ENCODE results near the gene TRAPPC5.

TRAPPC5 gene

DNA sequence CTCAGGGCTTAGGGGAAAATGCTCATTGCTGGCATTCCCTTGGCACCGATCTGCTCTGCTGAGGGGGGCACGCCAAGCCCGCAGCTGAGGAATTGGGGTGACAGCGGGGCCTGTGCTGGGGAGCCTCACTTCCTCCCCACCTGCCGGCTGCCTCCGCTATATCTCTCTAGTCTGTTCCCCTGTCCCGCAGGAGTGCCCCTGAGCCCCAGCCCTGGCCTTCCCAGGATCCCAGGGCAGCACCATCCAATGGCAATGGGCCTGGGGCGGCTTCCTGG is 34.3 kb upstream of the TRAPPC5 start:
- DNase-seq = no peak

DNA sequence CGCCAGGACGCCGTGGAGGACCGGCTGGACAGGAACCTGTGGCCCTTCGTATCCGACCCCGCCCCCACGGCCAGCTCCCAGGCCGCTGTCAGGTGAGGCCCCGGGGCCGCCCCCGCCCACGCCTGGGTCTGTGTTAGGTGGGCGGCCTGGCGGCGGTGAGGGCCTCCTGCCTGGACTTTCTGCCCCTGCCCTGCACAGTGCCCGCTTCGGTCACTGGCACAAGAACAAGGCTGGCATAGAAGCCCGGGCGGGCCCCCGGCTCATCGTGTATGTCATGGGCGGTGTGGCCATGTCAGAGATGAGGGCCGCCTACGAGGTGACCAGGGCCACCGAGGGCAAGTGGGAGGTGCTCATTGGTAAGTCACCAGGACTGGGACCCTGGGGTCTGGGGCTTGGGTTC is 33.5 kb upstream of the TRAPPC5 start:
- DNase-seq = no peak

GRCh38 chr19:7648265-7649014 is 32.2 kb upstream of the TRAPPC5 start:
- peak; percentile 48 for DNase-seq

DNA sequence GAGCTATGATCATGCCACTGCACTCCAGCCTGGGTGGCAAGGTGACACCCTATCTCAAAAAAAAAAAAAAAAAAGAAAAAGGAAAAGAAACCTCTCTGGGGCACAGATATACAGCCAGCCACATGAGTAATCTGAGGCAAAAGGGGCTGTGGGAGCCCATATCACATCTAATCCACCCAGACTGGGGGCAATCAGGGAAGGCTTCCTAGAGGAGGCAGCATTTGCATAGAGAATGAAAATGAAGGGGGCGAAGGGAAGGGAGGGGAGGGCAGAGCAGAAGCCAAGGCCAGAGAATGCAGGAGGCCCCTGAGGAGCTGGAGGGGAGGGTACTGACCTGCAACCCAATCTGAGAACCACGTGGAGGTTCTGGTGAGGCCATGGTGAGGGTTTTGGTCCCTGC is 30.5 kb upstream of the TRAPPC5 start:
- no peak for DNase-seq

DNA sequence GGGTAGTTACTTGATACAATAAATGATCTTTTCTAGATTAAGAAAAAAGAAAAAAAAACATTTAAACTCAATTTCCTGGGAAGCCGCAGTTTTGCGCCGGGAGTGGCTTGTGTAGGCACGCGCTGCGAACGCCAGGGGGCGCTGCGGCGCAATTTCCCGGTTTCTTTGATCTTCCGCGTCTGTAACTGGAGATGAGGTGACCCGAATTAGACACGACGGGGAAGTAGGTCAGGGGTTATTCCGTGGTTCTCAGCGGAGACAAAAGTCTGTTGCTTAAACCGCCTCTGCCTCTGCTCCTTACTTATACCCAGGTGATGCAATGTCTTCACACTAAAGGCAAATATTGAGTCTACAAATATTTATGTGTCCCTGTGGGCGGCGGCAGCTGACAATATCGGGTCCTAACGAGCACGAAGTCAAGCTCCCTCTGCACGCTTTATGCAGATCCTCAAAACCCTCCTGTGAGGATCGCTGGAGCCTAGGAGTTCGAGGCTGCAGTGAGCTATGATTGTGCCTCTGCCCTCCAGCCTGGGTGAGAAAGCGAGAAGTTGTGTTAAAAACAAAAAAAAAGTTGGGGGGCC is 28.5 kb upstream of the TRAPPC5 start:
- DNase-seq = peak; percentile 93

DNA sequence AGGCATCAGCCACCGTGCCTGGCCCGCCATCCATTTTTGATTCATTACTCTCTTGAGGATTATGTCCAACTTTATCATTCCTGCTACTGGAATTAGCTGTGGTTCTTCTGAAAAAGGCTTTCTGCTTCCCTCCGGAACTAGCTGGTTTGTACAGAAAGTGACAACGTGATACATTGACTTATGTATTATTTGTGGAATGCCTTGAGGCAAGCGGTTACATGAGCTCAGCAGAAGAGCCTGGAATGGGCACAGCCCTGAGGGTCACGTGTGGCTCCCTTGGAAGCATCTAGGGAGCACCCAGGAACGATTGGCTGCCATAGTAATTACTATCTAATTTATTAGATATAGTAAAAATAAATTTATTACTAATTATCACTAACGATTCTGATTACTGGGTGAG is 26.2 kb upstream of the TRAPPC5 start:
- DNase-seq = no peak

DNA sequence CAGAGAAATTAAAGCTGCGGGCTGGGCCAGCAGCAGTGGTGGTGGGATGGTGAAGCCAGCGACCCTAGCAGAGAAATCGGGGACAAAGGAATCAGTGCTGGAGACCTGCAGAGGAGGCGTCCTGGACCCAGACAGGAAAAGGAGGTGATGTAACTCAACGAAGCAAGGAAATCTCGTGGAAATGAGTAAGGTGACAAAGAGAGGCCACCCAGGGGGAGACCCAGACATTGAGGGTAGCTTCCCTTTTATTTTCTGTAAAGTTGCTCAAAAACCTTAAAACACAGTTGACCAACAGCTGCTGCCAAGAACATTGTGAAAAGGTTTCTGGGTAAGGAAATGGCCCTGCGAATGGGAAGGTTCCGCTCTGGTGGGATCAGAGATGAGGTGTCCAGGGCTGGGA is 25.1 kb upstream of the TRAPPC5 start:
- DNase-seq = peak; percentile 46

DNA sequence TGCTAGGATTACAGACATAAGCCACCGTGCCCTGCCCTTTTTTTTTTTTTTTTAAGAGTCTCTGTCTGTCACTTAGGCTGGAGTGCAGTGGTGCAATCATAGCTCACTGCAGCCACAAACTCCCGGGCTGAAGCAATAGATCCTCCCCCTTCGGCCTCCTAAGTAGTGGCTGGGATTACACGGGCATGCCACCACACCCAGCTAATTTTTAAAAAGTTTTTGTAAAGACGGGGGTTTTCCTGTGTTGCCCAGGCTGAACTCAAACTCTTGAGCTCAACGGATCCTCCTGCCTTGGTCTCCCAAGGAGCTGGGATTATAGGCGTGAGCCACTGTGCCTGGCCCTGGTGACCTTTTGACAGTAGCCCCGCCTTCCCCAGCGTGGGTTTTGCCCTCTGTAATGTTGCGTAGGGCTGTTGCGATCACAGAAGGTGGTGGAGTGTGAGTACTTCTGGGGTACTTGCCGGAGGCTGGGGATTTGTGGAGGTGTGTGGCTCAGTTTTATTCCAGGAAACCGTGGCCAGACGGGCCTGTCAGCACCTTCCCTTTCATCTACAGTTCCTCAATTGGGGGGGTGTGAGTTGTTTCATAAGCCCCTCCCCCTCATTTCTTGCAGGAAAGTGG is 23.4 kb upstream of the TRAPPC5 start:
- peak; percentile 72 for DNase-seq

DNA sequence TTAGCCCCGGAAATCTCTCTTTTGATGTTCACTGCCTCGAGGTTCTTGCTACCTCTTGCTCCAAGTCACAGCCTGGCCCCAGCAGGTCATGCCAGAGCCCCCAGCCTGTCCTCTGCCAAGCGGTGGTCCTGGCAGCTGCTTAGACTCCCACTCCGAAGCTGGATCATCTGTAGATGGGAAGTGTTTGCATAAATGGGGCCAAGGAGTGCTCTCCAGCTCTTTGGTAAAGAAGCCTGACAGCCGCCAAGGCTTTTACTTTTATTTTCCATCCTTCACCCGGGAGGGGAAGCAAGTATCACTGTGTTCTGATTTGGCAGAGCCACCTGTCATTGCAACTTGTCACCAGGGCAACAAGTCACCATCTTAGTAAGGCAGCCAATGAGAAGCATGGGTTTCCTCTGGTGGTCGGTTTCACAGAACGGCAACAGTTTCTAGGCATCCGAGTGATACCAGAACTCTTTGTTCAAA is 22.4 kb upstream of the TRAPPC5 start:
- peak; percentile 42 for DNase-seq

DNA sequence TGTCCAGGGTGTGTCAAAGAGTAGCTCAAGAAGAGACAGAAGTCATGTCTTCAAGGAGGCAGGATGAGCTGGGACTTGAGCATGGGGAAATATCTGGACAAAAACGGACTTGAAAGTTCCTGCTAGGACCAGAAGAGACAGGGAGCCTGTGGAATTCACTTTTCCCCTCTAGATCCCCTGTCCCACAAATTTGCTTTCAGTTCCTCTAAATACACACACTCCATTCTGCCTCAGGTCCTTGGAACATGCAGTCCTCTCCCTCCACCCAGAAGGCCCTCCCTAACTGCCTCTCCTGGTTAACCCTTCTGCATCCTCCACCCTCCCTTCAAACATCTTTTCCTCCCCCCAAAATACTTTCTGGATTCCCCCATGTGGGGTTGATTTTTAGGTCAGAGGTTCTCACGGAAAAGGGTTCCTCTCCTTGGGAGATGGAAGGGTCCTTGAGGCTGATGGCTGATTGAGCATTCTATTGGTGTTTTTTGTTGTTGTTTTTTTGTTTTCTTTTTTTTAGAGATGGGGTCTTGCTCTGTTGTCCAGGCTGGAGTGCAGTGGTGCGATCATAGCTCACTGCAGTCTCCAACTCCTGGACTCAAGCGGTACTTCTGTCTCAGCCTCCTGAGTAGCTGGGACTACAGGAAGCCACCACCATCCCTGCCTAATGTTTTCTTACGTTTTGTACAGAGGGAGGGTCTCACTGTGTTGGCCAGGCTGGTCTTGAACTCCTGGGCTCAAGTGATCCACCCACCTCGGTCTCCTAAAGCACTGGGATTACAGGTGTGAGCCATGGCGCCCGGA is 18.7 kb upstream of the TRAPPC5 start:
- DNase-seq = no peak

DNA sequence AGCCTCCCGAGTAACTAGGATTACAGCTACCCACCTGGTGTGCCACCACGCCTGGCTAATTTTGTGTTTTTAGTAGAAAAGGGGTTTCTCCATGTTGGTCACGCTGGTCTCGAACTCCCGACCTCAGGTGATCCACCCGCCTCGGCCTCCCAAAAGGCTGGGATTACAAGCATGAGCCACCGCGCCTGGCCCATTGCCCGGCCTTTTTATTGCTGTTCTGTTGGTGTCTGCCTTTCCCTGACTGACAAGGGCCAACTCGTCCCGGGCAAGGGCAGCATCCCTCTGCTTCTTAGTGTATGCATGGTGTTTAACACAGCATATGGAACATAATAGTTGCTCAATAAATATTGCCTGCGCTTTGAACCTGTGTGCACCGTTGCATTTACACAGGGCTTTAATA is 18.0 kb upstream of the TRAPPC5 start:
- no peak for DNase-seq

DNA sequence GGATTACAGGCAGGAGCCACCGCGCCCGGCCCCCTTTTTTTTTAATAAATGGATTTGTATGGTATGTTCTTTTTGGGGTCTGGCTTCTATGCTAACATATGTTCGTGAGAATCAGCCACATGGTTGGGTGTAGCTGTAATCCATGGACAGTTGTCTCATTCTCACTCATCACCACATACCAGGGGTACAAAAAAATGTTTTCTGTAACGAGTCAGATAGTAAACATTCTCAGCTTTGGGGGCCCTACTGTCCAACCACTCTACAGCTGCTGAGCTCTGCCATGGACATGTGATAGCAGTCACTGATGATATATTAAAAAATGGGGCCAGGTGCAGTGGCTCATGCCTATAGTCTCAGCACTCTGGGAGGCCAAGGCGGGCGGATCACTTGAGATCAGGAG is 16.9 kb upstream of the TRAPPC5 start:
- no peak for DNase-seq

DNA sequence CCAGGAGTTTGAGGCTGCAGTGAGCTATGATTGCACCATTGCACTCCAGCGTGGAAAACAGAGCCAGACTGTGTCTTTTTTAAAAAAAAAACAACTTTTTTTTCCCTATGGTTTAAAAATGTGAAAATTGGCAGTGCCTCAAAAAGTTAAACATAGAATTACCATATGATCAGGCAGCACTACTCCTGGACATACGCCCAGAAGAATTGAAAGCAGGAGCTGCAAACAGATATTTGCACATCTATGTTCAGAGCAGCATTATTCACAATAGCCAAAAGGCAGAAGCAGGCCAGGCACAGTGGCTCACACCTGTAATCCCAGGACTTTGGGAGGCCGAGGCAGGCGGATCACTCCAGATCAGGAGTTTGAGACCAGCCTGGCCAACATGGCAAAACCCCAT is 15.6 kb upstream of the TRAPPC5 start:
- no peak for DNase-seq

- no peak for DNase-seq
Measured at GRCh38 chr19:7668842-7669241, 11.8 kb upstream of the TRAPPC5 start, which contains the start of gene RETN. TSS of gene RETN (plus strand) at chr19:7669049. CDS start at chr19:7669327, 278 bp downstream.

DNA sequence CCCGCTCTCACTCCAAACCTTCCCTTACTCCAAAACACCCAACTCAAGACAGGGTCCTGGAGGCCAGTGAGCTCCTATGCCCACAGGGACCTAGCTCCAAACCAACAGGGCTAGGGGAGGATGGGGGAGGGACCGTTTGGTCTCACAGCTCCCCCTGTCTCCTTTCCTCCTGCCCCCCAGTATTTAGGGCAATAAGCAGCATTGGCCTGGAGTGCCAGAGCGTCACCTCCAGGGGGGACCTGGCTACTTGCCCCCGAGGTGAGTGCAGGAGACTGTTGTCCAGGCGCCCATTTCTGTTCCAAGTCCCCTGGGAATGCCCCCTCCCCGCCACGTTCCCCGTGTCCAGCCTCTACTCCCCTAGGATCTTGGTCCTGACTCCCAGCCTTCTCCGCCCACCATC is 11.0 kb upstream of the TRAPPC5 start:
- DNase-seq = no peak

DNA sequence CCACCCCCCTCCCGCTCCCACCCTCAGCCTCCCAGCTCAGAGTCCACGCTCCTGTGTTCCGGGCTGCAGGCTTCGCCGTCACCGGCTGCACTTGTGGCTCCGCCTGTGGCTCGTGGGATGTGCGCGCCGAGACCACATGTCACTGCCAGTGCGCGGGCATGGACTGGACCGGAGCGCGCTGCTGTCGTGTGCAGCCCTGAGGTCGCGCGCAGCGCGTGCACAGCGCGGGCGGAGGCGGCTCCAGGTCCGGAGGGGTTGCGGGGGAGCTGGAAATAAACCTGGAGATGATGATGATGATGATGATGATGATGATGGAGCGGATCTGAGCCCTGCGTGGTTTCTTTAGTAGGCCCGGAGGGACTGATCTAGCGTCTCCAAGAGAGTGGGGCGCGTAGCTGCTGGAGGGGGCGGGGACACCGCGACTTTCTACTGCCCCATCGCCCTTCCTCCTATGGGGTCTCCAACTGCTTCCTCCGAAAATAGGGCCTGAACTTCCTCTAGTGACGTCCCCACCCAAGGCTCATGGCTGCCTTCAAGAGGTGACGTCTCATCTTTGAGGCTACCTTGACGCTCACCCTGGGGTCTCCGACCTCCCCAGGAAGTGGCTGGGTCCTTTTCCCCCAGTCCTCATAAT is 10.4 kb upstream of the TRAPPC5 start:
- DNase-seq = peak; percentile 58

DNA sequence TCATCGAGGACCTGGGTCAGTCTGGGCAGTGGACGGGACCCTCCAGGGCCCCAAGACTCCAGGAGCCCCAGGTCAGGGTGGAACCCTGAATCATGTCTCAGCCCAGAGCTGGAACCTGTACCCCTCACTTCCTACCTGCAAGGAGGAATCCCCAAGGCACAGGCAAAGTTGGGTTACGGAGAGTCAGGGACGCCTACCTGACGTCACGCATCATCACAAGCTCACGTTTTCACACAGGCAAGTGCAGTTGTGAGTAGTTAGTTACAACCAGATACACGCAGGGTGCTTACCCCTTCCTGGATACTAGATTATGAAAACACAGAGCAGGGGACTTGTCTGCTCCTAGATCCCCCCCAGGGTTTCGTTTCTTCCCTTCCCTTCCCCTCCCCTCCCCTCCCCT is 9.8 kb upstream of the TRAPPC5 start:
- no peak for DNase-seq

- no peak for DNase-seq
Measured at GRCh38 chr19:7672522-7672921, 8.1 kb upstream of the TRAPPC5 start.

- peak; percentile 92 for DNase-seq
Measured at GRCh38 chr19:7674010-7675005, 6.3 kb upstream of the TRAPPC5 start.

GRCh38 chr19:7676376-7676775 is 4.3 kb upstream of the TRAPPC5 start:
- DNase-seq = peak; percentile 73

DNA sequence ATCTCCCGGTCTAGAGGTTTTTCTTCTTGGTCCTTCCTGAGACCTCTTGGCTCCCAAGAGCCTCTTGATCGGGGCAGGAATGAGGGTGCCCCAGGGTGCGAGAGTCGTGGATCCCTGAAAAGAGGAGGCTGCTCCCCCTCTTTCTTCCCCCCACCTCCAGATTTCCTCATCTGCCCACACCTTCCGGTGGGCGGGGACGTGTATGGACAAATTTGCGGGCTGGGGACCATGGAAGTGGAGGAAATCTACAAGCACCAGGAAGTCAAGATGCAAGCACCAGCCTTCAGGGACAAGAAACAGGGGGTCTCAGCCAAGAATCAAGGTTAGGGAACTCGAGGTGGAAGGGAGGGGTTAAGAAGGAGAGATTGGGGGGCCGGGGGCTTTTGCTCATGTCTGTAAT is 3.8 kb upstream of the TRAPPC5 start, which contains the start of gene MCEMP1:
Gene MCEMP1 (plus strand): TSS at position 237 of the 400 bp plus-strand sequence. CDS start 31 bp downstream, at position 268.
- DNase-seq = peak; percentile 59
